ENCODE results near the gene HIP1.

DNA sequence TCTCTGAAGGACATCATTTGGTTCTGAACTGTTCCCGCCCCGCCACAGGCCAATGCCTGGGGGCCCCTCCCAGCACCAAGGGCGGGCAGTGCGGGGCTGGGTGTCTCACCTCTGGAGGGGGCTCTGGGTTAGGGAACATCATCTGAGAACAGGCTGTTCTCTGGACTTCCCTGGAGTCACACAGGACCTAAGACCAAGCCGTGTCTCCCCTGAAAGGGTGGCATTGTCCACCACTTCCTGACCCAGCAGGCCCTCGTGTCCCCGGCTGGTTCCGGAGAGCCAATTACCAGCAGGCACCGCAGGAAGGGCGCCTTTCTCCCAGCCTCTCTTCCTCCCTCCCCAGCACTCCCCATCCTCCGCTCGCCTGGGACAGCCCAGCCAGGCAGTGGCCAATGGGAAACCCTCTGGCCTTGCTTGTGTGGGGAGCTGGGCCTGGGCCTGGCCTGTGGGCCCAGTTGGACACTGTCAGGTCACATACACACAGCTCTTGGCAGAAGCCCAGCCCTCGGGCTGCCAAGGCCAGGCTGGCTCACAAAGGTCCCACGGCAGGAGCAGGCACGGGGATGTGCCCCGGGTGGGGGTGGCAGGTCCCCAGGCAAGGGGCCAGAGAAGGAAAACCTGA, 127.1 kb downstream of the HIP1 start:
- TF ChIP-seq CTCF (IDR thresholded peaks at IDR 0.05; ENCODE audit: insufficient read depth, low read depth, low read length) (no peak), EZH2 (IDR thresholded peaks at IDR 0.05; ENCODE audit: insufficient read depth, low read length) (no peak)

Data from astrocyte (in vitro differentiated cells and primary cell).